Measurements from ENCODE around the gene SATL1.

DNA sequence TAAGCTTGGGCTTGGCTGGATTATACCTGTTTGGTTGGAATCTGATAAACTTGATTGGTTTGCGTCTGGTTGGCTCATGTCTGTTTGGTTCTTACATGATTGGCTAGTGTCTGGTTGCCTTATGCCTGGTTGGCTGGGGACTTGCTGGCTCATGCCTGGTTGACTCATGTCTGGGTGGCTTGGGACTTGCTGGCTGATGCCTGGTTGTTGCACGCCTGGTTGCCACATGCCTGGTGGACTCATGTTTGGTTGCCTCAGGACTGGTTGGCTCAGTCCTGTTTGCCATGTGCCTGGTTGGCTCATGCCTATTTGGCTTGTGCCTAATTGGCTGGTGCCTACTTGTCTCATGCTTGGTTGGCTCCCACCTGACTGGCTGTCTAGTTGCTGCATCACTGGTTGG, 135.4 kb downstream of the SATL1 start:
- TF ChIP-seq, protein P1, sequence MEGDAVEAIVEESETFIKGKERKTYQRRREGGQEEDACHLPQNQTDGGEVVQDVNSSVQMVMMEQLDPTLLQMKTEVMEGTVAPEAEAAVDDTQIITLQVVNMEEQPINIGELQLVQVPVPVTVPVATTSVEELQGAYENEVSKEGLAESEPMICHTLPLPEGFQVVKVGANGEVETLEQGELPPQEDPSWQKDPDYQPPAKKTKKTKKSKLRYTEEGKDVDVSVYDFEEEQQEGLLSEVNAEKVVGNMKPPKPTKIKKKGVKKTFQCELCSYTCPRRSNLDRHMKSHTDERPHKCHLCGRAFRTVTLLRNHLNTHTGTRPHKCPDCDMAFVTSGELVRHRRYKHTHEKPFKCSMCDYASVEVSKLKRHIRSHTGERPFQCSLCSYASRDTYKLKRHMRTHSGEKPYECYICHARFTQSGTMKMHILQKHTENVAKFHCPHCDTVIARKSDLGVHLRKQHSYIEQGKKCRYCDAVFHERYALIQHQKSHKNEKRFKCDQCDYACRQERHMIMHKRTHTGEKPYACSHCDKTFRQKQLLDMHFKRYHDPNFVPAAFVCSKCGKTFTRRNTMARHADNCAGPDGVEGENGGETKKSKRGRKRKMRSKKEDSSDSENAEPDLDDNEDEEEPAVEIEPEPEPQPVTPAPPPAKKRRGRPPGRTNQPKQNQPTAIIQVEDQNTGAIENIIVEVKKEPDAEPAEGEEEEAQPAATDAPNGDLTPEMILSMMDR (IDR thresholded peaks at IDR 0.05) = no peak
- TF ChIP-seq POLR2A (IDR thresholded peaks at IDR 0.05) = no peak
